VCaP (cell line): ENCODE measurements around the gene HOXA5.

Source experiments
- H3K27ac ChIP-seq: fragments of 450-650 bp; 2 replicates; pipeline ENCODE4 v1.5.1; 2017
- CTCF ChIP-seq: fragments of 450-650 bp; conservative IDR thresholded peaks from 2 replicates; pipeline ENCODE4 v1.5.1; 2017; ENCODE audit warnings: mild to moderate bottlenecking, moderate library complexity

The HOXA5 gene

DNA sequence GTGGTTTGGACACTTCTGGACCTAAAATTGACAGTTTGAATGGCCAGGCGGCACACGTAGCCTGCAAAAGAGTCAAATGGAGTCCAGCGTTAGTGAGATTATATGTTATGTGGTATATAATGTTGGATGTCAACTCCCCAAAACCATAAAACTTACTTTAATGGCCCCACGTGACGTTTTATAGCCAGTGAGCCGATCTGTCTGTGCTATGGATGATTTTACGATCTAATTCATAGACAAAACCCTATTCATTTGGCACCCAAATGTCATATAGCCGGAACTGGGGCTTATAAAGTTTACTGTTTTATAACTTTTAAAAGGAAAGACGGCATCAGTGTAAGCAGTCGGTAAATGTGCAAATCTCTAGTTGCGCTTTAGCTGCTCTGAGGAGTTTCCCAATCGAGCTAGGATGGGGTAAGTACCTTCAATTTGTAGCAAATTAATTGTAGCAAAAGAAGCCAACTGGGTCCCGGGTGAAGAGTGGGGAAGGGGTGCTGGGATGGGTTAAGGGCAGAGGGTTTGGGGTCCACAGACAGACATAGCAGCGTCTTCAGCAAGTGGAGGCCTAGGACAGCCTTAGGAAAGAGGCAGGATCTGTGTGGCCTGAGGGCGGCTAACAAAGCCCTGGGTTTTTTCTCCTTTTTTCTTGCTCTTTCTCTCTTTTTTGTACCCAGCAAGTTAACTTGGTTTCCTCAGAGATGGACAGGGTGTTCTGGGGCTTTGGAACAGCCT, 3.2 kb downstream of the HOXA5 start:
- H3K27ac ChIP-seq, result no peak overlapping the region
- TF ChIP-seq CTCF, result no peak

DNA sequence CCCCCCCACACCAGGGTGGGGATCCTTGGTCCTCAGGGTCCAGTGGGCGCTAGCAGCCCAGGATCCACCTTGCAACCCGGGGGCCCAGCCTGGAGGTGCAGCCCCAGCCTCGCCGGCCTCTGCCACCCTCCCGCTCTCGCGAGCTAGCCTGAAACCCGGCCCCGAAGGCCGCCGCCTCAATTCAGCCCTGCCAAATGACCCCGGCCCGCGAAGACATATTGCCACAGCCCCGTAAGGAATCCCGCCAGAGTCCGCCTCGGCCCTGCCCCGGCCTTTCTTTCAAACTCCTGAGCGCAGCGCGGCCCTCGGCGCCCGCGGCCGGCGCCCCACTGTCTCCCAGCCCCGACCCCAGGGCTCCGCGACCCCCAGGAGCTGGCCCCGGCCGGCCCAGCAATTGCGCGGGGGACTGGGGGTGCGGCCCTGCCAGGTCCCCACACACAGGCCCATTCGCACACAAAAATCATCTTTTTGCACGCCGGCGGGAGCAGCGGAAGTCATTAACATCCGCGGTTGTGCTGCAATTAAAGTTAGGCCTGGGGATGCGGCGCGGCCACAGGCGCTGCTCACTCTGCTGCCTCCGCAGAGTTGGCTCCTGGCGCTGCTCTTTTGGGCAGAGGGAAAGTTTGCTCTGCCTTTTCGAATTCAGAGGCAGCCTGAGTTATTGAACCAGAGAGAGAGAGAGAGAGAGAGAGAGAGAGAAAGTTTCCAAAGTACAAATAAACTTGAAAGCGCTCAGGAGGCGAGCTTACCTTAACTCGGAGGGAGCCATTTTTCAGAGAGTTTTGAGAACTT, 4.0 kb downstream of the HOXA5 start:
- no peak for TF ChIP-seq CTCF
- H3K27ac ChIP-seq, result no peak overlapping the region

GRCh38 chr7:27138985-27139333, 4.5 kb downstream of the HOXA5 start:
- no peak for TF ChIP-seq CTCF
- no peak overlapping the region for H3K27ac ChIP-seq

- no peak overlapping the region for H3K27ac ChIP-seq
- no peak for TF ChIP-seq CTCF
Observed at GRCh38 chr7:27138472-27138871, 5.0 kb downstream of the HOXA5 start.

DNA sequence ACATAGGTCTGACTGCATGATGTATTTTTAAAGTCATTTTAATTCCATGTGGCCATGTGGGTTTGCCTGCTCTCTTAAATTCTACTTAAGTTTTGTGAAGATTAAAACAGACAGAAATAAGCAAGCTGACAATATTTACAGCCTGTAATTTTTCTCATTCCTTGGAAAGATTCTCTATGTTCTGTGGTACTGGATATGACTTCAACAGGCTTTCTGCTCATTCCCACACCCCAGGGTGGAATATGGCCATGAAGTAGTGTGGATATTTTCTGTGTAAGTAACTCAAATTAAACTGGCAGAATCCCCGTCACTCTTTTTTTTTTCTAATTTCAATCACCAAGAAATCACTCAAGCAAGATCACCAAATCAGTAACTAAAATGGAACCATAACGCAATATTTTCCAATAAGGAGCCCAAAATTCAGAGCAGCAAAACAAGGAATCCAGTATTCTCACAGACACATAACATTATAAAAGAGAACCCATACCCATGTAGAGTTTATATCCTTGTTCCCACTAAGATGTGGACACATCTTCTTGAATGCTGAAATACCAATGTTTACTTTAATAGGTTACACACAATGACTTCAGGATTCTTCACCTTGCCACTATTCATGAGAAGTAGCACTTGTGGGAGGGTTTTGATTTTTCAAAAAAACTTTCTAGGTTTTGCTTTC, 5.7 kb downstream of the HOXA5 start:
- no peak for TF ChIP-seq CTCF
- H3K27ac ChIP-seq, result no peak overlapping the region

DNA sequence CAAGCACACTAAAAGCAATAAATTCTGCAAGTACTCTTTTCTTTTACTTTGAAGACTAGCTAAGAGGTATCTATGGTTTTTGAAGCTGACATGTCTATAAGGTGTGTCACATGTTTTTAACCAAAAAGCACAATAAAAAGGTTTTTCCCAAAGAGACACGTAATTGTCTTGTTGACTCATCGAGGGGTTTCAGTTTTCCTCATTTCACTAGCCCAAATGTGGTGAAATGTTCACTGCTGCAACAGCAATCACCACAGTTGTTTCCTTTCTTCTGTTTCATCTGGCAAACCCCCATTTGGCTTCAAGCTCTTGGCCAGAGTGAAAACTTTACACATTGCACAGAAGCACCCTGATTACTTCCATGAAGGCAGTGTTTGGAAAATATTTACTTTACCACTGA, 9.1 kb downstream of the HOXA5 start:
- no peak for TF ChIP-seq CTCF
- no peak overlapping the region for H3K27ac ChIP-seq
